Dendritic cell treated with granulocyte-macrophage colony-stimulating factor and Interleukin-4, amounts not matched to agents 40 ng/mL and 50 ng/mL, for 4 days (primary cell): ENCODE measurements around the gene KLHDC4.
"Not testable (repeated sequence)": the region's sequence is repeated elsewhere in the genome, so short reads cannot be mapped to it uniquely, and the experiment has no call there.

ENCODE experiments used
- H3K27ac Mint-ChIP-seq: one replicate; pipeline ENCODE4 v1.8.0; 2022; ENCODE audit warnings: mild to moderate bottlenecking, mixed read lengths
- H3K27me3 Mint-ChIP-seq: one replicate; pipeline ENCODE4 v1.8.0; 2022; ENCODE audit warnings: mild to moderate bottlenecking, mixed read lengths
- H3K36me3 Mint-ChIP-seq: one replicate; pipeline ENCODE4 v1.8.0; 2022; ENCODE audit warnings: low read depth, mixed read lengths
- H3K4me1 Mint-ChIP-seq: one replicate; pipeline ENCODE4 v1.8.0; 2022; ENCODE audit warnings: low read depth, mixed read lengths
- H3K4me3 Mint-ChIP-seq: one replicate; pipeline ENCODE4 v1.8.0; 2022; ENCODE audit warnings: mild to moderate bottlenecking, moderate library complexity, mixed read lengths
- H3K9me3 Mint-ChIP-seq: one replicate; pipeline ENCODE4 v1.8.0; 2022; ENCODE audit warnings: mixed read lengths
- intact Hi-C: fragments of 100-400 bp; cut with micrococcal nuclease; formaldehyde crosslinking; loops from one replicate; pipeline ENCODE4 v1.15.0; 2022

The KLHDC4 gene

DNA sequence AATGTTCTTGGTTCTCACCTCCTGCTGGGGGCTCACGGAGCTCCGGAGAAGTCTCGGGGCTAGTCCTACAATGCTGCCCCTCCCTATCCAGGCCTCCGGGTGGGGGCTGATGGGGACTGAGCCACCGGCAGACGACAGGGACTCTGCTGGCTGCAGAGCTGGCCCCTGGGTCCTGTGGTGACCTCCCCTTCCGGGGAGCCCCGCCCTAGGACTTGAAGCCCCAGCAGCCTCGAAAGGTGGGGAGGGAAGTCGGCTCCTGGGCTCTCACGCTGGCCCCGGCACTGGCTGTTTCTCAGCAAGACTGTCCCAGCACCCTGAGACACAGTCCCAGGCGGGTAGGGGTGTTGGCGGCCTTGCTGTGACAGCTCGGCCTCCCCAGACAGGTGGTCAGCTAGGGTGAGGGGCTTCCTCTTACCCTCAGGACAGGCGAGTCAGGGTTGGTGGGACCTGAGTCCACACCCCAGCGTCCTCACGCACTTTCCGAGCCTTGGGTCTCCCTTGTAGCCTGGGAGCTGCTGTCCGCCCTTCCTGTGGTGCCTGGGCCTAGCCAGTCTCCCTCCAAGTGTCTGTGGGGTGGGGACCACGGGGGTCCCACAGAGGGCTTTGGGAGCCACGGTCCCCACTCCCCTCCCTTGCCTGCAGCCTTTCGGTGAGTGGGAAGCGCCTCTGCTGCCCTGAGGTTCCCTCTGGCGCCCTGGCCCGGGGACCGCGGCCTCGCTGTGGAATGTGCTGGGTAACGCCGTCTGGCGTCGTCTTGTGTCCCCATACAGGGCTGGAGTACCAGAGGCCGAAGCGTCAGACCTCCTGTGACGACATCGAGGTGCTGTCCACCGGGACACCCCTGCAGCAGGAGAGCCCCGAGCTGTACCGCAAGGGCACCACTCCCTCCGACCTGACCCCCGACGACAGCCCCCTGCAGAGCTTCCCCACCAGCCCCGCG lies 76.6 kb downstream of the KLHDC4 start:
- intact Hi-C loops = no loop called here
- H3K36me3 Mint-ChIP-seq = peaks cover 6% of the 10 kb centered on the region
- no peak overlapping the region for H3K27ac Mint-ChIP-seq

DNA sequence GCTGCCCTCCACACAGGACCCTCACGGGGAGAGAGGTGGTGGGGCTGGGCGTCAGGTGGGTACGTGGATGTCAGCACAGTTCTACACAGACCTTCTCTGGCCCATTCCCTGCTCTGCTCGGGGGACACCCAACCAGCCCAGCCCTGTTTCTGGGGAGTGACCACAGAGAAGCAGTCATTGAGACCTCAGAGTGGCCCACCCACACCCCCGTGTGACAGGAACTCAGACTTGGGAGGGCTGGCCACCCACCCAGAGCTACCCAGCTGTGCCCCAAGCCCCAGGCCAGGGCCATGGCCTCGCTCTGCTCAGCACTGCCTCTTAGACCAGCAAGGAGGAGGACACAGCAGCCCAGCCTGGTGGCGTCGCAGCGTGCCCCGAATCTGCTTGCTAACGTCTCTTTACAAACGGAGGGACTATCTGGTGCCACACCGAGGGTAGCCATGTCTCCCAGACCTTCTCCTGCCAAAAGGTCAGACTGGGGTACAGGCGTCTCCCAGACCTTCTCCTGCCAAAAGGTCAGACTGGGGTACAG lies 77.7 kb downstream of the KLHDC4 start:
- Mint-ChIP-seq H3K27me3 (peaks cover 8% of the 10 kb centered on the region), H3K4me1 (no peaks in the 10 kb centered on the region), H3K36me3 (no peaks in the 10 kb centered on the region), H3K27ac (no peak overlapping the region), H3K4me3 (no peak overlapping the region), H3K9me3 (no peaks in the 10 kb centered on the region)
- intact Hi-C loops = no loop called here

More for the DNA sequence above, 76.6 kb downstream of the KLHDC4 start:
- H3K27me3 Mint-ChIP-seq = peaks cover 8% of the 10 kb centered on the region
- no peak overlapping the region for H3K4me3 Mint-ChIP-seq
- no peaks in the 10 kb centered on the region for H3K9me3 Mint-ChIP-seq
- H3K4me1 Mint-ChIP-seq = no peaks in the 10 kb centered on the region

DNA sequence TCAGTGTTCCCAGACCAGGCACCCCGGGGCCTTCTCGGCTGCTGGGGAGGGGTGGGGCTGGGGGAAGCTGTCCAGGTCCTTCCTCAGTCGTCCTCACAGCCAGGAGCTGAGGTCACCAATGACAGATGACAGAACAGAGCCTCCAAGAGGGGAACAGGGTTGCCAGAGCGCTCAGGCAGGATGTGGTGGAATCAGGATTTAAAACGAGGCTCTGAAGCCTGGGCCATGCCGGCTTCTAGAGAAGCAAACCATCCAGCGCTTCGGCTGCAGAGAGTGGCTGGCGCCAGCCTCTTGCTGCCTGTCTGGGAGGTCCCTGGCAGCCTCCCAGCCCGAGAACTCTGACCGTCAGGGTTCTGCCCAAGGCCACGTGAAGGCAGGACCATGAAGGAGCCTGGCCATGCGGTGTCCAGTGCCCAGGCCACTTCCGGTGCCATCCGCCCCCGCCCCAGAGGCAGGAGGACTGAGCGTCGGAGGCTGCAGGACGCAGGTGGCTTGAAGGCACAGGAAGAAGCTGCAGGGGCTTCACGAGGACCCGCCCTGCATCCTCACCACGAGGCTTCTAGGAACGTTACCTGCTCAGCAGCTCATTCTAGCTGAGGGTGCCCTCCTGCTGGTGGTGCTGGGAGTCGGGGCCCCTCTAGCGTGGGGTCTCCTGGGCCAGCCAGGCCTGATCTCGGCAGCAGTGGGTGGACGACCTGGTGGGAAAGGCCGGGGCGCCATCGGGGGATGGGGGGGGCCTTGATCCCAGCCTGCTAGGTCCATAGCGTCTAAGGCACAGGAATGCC lies 78.5 kb downstream of the KLHDC4 start:
- no peak overlapping the region for H3K27ac Mint-ChIP-seq
- intact Hi-C loops = no loop called here

DNA sequence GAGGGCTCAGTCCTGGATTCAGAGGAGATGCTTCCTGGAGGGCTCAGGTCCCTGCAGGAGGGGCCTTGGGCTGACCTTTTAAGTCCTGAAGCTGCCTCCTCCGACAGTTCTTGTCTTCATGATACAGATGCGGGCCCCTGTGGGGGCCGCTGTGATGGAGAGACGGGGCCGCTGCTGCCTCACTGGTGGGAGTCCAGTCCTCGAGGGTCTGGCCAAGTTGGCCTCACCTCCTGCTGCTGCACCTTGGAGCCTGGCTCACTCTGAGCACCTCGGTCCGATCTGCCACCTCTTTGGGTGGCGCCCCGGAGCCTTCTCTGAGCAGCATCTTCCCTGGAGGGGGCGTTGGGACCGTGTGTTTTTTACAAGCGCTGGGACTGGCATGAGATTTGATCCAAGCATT lies 79.1 kb downstream of the KLHDC4 start:
- Mint-ChIP-seq H3K27me3 (peaks cover 6% of the 10 kb centered on the region), H3K36me3 (no peaks in the 10 kb centered on the region), H3K4me1 (peaks cover 7% of the 10 kb centered on the region), H3K4me3 (no peak overlapping the region), H3K27ac (no peak overlapping the region), H3K9me3 (no peaks in the 10 kb centered on the region)
- intact Hi-C loops = no loop called here

More for the DNA sequence above, 78.5 kb downstream of the KLHDC4 start:
- H3K27me3 Mint-ChIP-seq = peaks cover 7% of the 10 kb centered on the region
- no peak overlapping the region for H3K4me3 Mint-ChIP-seq
- H3K36me3 Mint-ChIP-seq = no peaks in the 10 kb centered on the region
- H3K9me3 Mint-ChIP-seq = no peaks in the 10 kb centered on the region
- peaks cover 1% of the 10 kb centered on the region for H3K4me1 Mint-ChIP-seq

DNA sequence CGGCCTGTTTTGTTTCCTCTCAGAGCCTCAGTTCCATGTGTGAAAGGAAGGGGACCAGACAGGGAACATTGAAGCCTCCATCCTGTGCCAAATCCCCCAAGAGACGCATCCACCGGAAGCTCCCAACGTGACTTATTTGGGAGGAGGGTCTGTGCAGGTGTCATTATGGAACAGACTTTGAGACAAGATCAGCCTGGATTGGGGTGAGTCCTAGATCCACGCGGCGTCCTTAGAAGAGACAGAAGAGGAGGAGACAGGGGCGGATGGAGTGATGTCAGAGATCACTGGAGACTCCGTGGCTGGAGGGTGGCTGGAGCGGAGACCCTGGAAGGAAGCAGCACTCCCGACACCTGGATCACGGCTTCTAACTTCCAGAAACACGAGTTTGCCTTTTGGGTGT lies 80.0 kb downstream of the KLHDC4 start:
- Mint-ChIP-seq H3K36me3 (no peaks in the 10 kb centered on the region), H3K9me3 (no peaks in the 10 kb centered on the region), H3K27me3 (peaks cover 2% of the 10 kb centered on the region), H3K27ac (no peak overlapping the region), H3K4me3 (no peak overlapping the region), H3K4me1 (peaks cover 10% of the 10 kb centered on the region)
- intact Hi-C loops = no loop called here

DNA sequence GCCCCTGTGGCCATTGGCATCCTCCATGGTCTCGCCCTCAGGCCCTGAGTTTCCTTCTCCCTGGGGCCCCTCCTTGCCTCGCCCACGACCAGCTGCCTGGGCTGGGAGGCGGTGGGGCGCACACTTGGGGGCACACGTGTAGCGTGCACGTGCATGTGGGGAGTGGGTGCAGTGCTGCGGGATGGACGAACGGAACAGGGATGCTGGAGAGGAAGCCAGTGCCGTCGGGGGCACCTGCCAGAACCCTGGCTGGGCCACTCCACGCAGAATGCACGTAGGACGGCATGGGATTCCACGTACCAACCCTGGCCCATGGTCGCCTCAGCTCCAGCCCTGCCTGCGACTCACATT lies 80.4 kb downstream of the KLHDC4 start:
- intact Hi-C loops = no loop called here
- Mint-ChIP-seq H3K27ac (no peak overlapping the region), H3K27me3 (peaks cover 2% of the 10 kb centered on the region), H3K36me3 (no peaks in the 10 kb centered on the region), H3K4me1 (peaks cover 10% of the 10 kb centered on the region), H3K4me3 (no peak overlapping the region), H3K9me3 (no peaks in the 10 kb centered on the region)

DNA sequence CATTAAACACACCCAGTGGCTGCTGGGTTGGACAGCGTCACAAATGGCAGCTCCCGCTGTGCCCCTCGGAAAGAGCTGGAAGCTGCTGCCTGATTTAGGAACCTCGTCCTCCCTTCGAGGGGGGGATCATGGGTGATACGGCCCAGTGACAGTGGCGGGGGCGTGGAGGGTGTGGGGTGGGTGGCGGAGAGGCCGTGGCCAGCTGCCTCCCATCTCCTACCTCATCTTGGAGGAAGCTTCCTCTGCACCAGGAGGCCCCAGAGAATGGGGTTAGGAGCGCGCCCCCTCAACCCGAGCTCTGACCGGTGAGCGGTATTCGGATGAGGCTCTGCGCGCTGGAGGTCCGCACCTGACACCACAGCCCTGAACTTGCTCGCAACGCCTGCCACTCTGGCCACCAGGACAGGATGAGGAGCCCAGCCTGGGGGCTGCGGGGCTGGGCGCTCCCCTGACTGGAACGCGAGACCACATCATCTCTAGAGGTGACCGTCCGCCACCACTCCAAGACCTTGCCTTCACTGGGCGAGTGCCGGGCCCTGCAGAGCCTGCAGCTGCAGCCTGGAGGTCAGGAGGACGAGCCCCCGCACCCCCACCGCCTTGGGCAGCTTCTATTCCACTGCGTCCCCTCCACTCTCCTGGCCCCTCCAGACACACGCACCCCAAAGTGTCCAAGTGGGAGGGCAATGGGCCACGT lies 80.9 kb downstream of the KLHDC4 start:
- Mint-ChIP-seq H3K36me3 (no peaks in the 10 kb centered on the region), H3K9me3 (no peaks in the 10 kb centered on the region), H3K4me1 (peaks cover 10% of the 10 kb centered on the region), H3K4me3 (no peak overlapping the region), H3K27ac (no peak overlapping the region), H3K27me3 (peaks cover 2% of the 10 kb centered on the region)
- intact Hi-C loops = no loop called here

DNA sequence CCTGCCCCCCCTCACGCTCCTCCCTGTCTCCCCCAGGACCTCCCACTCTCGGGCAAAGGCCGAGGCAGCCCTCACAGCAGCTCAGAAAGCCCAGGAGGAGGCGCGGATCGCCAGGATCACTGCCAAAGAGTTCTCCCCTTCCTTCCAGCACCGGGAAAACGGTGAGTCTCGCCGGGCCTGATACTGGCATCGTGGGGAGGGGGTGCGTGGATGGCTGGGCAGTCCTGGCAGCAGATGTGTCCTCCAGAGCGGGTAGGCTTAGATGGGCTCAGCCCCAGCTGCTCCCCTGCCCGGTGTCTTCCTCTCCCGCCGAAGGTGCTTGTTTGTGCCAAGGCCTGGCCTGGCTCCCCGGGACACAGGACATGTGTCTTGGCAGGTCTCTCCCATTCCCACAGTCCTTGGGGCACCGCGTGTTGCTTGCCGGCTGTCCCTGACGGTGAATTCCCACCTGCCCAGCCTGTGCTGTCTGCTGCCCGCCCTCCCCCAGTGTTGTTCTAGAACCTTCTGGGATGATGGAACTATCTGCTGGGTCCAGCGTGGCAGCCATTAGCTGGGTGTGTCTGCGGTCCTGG lies 81.6 kb downstream of the KLHDC4 start:
- no peaks in the 10 kb centered on the region for H3K9me3 Mint-ChIP-seq

DNA sequence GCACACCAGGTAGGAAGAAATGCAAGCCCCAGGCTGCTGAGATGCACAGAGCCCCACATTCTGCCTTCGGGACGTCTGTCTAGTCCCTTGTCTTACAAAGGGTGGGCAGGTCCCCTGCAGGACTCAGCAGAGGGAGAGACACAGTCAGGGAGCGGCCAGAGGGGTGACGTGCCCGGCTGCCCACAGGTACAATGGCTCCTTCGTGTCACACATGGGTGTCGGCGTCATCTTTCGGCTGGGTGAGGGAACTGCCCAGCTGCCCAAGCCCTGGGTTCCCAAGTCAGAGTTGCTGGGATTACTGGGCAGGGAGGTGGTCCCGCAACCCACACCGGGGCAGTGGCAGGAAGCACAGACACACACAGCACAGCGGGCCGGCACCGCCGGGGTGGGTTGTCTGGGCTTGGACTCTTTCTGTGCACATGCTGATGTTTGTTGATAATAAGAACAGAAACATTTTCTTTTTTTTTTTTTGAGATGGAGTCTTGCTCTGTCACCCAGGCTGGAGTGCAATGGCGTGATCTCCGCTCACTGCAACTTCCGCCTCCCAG lies 82.9 kb downstream of the KLHDC4 start:
- H3K4me3 Mint-ChIP-seq = no peak overlapping the region
- no peaks in the 10 kb centered on the region for H3K9me3 Mint-ChIP-seq
- peaks cover 2% of the 10 kb centered on the region for H3K27me3 Mint-ChIP-seq
- H3K36me3 Mint-ChIP-seq = no peaks in the 10 kb centered on the region
- H3K4me1 Mint-ChIP-seq = peaks cover 10% of the 10 kb centered on the region
- intact Hi-C loops = no loop called here
- H3K27ac Mint-ChIP-seq = no peak overlapping the region

More for the DNA sequence above, 81.6 kb downstream of the KLHDC4 start:
- Mint-ChIP-seq H3K27ac (no peak overlapping the region), H3K36me3 (no peaks in the 10 kb centered on the region), H3K27me3 (peaks cover 2% of the 10 kb centered on the region), H3K4me1 (peaks cover 10% of the 10 kb centered on the region), H3K4me3 (no peak overlapping the region)
- intact Hi-C loops = no loop called here

DNA sequence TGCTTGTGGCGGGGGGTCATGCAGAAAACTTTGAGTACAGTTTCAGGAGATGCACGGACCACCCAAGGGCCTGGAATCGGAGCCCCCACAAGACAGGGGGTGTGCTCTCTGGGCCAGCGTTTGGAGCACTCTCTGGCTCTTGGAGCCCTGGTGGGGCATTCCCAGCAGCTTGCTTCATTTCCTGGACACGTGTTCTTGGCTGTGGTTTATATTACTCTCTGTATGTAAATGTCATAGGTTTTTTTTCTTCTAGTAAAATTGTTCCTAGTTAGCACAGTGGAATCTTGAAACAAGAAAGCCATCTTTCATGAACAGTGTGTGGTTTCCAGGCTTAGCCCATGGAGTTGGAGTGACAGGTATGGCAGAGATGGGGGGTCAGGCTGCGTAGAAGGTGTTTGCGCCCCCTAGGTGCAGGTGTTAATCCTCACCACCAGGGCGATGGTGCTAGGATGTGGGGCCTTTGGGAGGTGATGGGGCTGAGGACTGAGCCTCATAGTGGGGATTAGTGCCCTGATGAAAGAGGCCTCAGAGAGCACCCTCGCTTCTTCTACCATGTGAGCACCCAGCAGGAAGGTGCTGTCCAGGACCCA lies 83.7 kb downstream of the KLHDC4 start:
- no peaks in the 10 kb centered on the region for H3K36me3 Mint-ChIP-seq
- no peak overlapping the region for H3K4me3 Mint-ChIP-seq
- H3K4me1 Mint-ChIP-seq = peaks cover 10% of the 10 kb centered on the region
- intact Hi-C loops = no loop called here
- H3K9me3 Mint-ChIP-seq = no peaks in the 10 kb centered on the region
- H3K27me3 Mint-ChIP-seq = peaks cover 2% of the 10 kb centered on the region
- no peak overlapping the region for H3K27ac Mint-ChIP-seq

DNA sequence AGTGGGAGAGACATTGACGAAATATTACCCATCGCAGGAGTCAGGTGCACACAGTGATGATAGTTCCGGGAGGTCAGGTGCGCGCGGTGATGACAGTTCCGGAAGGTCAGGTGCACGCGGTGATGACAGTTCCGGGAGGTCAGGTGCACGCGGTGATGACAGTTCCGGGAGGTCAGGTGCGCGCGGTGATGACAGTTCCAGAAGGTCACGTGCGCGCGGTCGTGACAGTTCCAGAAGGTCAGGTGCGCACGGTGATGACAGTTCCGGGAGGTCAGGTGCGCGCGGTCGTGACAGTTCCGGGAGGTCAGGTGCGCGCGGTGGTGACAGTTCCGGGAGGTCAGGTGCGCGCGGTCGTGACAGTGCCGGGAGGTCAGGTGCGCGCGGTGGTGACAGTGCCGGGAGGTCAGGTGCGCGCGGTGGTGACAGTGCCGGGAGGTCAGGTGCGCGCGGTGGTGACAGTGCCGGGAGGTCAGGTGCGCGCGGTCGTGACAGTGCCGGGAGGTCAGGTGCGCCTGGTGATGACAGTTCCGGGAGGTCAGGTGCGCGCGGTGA lies 84.7 kb downstream of the KLHDC4 start:
- not testable (repeated sequence) for H3K9me3 Mint-ChIP-seq

DNA sequence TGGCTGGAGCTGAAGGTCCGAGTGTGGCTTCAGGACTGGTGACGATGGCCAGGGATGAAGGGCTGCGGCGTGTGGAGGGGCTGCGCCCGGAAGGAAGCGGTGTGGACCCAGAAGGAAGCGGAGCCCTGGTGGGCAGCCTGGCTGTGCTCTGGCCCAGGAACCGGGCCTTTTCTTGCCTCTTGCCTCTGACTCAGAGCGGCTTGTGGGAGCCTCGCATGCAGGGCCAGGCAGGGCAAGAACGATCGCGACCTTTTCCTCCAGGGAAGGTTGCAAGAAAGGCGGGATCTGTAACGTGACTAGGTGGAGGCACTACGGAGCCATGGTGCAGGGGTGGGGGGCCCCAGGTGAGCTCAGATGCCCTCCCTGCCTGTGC lies 85.5 kb downstream of the KLHDC4 start:
- H3K27me3 Mint-ChIP-seq = peaks cover 4% of the 10 kb centered on the region
- no peak overlapping the region for H3K27ac Mint-ChIP-seq
- H3K9me3 Mint-ChIP-seq = no peaks in the 10 kb centered on the region
- no peaks in the 10 kb centered on the region for H3K36me3 Mint-ChIP-seq
- H3K4me1 Mint-ChIP-seq = peaks cover 15% of the 10 kb centered on the region
- H3K4me3 Mint-ChIP-seq = no peak overlapping the region
- intact Hi-C loops = no loop called here

More for the DNA sequence above, 84.7 kb downstream of the KLHDC4 start:
- H3K4me3 Mint-ChIP-seq, H3K36me3 Mint-ChIP-seq, intact Hi-C loops, H3K4me1 Mint-ChIP-seq, H3K27me3 Mint-ChIP-seq, H3K27ac Mint-ChIP-seq: not testable (repeated sequence)
